Mesodermal cell (in vitro differentiated cells): ENCODE measurements around the gene POTED. TPM values are rescaled to one million over a fixed set of nuclear protein-coding genes. Genes with fewer than 3 reads are reported as not detected.
"Not testable (repeated sequence)": the region's sequence is repeated elsewhere in the genome, so short reads cannot be mapped to it uniquely, and the experiment has no call there.

ENCODE experiments used
- H3K27ac ChIP-seq: 2 replicates; pipeline ENCODE4 v1.7.0; 2013; ENCODE audit warnings: mild to moderate bottlenecking, low read depth, low read length, moderate library complexity; ENCODE audit not compliant: severe bottlenecking
- H3K36me3 ChIP-seq: 2 replicates; pipeline ENCODE4 v1.7.1; 2013; ENCODE audit warnings: mild to moderate bottlenecking, low read length, moderate library complexity; ENCODE audit not compliant: control insufficient read depth, insufficient read depth
- H3K4me1 ChIP-seq: one replicate; pipeline ENCODE4 v1.7.1; 2013; ENCODE audit warnings: mild to moderate bottlenecking, low read length; ENCODE audit not compliant: insufficient read depth, control insufficient read depth, poor library complexity, severe bottlenecking
- H3K4me3 ChIP-seq: 2 replicates; pipeline ENCODE4 v1.7.0; 2013; ENCODE audit warnings: low read length, control low read depth, mild to moderate bottlenecking; ENCODE audit not compliant: insufficient read depth, poor library complexity, severe bottlenecking; ENCODE audit errors: extremely low read depth
- H3K9me3 ChIP-seq: 2 replicates; pipeline ENCODE4 v1.7.1; 2013; ENCODE audit warnings: mild to moderate bottlenecking, low read length, moderate library complexity; ENCODE audit not compliant: control insufficient read depth
- WGBS, 2 experiments: methylation state at CpG; one replicate each; pipeline ENCODE4 v1.1.5; 2013; ENCODE audit warnings: missing lambda C conversion rate in 2 of 2; ENCODE audit not compliant: insufficient coverage in 2 of 2; 5-methylcytosine and 5-hydroxymethylcytosine counted together
- polyA plus RNA-seq, 2 experiments: library from polyadenylated mRNA; stranded (reverse); fragments of 50-300 nt; gene quantifications; one replicate each; pipeline ENCODE4 v1.2.3, GENCODE V29; 2013

POTED gene
- polyA plus RNA-seq (2013, experiment 1 of 2): not detected
- not detected for polyA plus RNA-seq (2013, experiment 2 of 2)

GRCh38 chr21:13609477-13609876 is at the start of gene POTED:
POTED (plus strand) TSS chr21:13609777; CDS start chr21:13610229, 452 bp downstream.
- not testable (repeated sequence) for H3K9me3 ChIP-seq, H3K36me3 ChIP-seq, H3K4me3 ChIP-seq, H3K4me1 ChIP-seq, H3K27ac ChIP-seq
- WGBS, 2 experiments: no CpG with 5 or more reads among the region's 42 CpGs

DNA sequence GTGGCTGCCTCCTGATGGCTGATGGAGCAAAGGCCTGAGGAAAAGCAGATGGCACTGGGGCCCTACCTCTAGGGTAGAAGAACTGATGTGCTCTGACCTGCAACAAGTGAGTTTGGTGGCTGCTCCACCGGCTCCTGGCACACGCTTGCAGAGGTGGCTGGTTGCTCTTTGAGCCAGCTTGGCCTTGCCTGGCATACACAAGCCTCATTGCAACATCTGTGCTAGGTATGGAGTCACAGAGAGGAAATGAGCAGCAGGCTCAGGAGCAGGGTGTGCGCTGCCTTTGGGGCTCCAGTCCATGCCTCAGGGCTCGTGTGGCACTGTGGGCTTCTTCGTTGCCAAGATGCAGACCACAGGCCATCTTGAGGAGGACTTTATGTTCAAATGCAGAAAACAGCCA is 40.5 kb downstream of the POTED start:
- no CpG with 5 or more reads among the region's 5 CpGs for WGBS, 2 experiments
- not testable (repeated sequence) for H3K4me3 ChIP-seq, H3K36me3 ChIP-seq, H3K27ac ChIP-seq, H3K4me1 ChIP-seq, H3K9me3 ChIP-seq

DNA sequence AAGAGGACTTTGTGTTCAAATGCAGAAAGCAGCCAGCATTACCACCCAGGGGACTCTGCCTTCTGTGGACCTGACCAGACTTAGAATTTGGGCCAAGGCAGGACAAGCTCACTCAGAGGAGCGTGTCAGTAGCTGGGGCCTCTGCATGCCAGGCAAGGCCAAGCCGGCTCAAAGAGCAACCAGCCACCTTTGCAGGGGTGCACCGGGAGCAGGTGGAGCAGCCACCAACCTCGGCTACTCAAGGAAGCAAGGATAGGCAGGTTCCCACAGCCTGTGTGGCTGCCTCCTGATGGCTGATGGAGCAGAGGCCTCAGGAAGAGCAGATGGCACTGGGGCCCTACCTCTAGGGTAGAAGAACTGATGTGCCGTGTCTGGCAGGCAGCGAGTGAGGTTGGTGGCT is 42.2 kb downstream of the POTED start:
- H3K27ac ChIP-seq, H3K36me3 ChIP-seq, H3K4me1 ChIP-seq, H3K4me3 ChIP-seq, H3K9me3 ChIP-seq: not testable (repeated sequence)
- WGBS, 2 experiments: 75 to 93% methylated on average over 2 to 3 of the region's 6 CpGs
